HFFc6 (cell line): ENCODE data around the gene LRRC8C. TPM values are rescaled to one million over a fixed set of nuclear protein-coding genes. Genes with fewer than 3 reads are reported as not detected.

Experiments used
- DNase-seq: peaks from one replicate; pipeline ENCODE4 v3.0.0-alpha.2; 2018
- H3K27ac Mint-ChIP-seq: 2 replicates; pipeline ENCODE4 v1.8.0; 2020; ENCODE audit warnings: mild to moderate bottlenecking, mixed read lengths
- H3K27me3 Mint-ChIP-seq: 2 replicates; pipeline ENCODE4 v1.8.0; 2021; ENCODE audit warnings: mild to moderate bottlenecking, moderate library complexity, mixed read lengths; ENCODE audit not compliant: insufficient read depth
- H3K36me3 Mint-ChIP-seq: 2 replicates; pipeline ENCODE4 v1.8.0; 2021; ENCODE audit warnings: low read depth, mixed read lengths
- H3K4me1 Mint-ChIP-seq: 2 replicates; pipeline ENCODE4 v1.8.0; 2020; ENCODE audit warnings: low read depth, mixed read lengths
- H3K4me3 Mint-ChIP-seq: 2 replicates; pipeline ENCODE4 v1.8.0; 2020; ENCODE audit warnings: mild to moderate bottlenecking, moderate library complexity, mixed read lengths
- H3K9me3 Mint-ChIP-seq: 2 replicates; pipeline ENCODE4 v1.8.0; 2020; ENCODE audit warnings: mild to moderate bottlenecking, mixed read lengths
- total RNA-seq, 6 experiments: library from RNA; stranded (reverse); fragmentation: NEBNext Ultra II Directional; extraction: Animal tissue kit (Norgen Biotek cat#: 25700); gene quantifications; 2 replicates in 1 of 6; 3 replicates in 5 of 6; pipeline ENCODE4 v1.2.3, GENCODE V29; 2021
- TF ChIP-seq, protein P1 (sequence below): fragments of 200-600 bp; sonication (generic); IDR thresholded peaks from 2 replicates; pipeline ENCODE4 v1.5.0; 2021; ENCODE audit warnings: antibody characterized with exemption, mild to moderate bottlenecking

LRRC8C gene
- total RNA-seq, 6 experiments from 2014 or later, result 5.0 to 13.7 (median 10.9) TPM

DNA sequence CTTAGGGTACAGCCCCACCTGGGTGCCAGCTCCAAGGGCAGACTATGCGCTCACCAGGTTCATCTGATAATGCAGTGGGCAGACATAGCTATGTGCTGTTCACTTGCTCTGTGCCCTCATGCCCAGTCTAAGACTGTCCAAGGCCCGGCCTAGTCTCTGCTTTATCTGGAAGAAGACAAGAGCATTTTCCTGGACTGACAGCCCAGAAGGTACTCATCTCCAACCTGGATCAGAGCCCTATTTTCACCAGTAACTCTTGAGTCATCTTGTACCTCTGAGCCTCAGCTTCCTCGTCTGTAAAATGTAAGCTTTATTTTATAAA is 28.5 kb upstream of the LRRC8C start:
- Mint-ChIP-seq H3K4me1 (peaks cover 35% of the 10 kb centered on the region), H3K4me3 (no peak overlapping the region), H3K27me3 (peaks cover 9% of the 10 kb centered on the region), H3K27ac (no peak overlapping the region), H3K36me3 (no peaks in the 10 kb centered on the region), H3K9me3 (no peaks in the 10 kb centered on the region)
- DNase-seq, result no peak
- TF ChIP-seq, protein P1, sequence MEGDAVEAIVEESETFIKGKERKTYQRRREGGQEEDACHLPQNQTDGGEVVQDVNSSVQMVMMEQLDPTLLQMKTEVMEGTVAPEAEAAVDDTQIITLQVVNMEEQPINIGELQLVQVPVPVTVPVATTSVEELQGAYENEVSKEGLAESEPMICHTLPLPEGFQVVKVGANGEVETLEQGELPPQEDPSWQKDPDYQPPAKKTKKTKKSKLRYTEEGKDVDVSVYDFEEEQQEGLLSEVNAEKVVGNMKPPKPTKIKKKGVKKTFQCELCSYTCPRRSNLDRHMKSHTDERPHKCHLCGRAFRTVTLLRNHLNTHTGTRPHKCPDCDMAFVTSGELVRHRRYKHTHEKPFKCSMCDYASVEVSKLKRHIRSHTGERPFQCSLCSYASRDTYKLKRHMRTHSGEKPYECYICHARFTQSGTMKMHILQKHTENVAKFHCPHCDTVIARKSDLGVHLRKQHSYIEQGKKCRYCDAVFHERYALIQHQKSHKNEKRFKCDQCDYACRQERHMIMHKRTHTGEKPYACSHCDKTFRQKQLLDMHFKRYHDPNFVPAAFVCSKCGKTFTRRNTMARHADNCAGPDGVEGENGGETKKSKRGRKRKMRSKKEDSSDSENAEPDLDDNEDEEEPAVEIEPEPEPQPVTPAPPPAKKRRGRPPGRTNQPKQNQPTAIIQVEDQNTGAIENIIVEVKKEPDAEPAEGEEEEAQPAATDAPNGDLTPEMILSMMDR, result no peak

DNA sequence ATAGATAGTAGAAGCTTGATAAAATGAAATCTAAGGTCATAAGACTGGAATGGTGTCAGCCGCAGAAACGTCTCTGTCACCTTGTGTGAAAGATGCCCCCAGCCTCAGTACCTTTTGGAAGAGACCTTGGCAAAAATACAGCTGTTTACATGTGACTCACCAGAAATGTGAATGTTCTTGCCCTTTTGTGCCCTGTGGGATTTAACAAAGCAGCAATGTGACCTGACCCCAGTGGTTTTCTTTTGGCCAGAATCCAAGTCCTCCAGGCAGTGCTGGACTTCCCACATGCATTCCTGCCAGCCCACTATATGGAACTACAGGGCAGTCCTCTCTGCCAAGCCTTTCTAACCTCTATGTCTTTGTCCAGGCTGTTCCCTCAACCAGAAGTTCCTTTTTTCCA is 27.2 kb upstream of the LRRC8C start:
- Mint-ChIP-seq H3K9me3 (no peaks in the 10 kb centered on the region), H3K4me1 (peaks cover 35% of the 10 kb centered on the region), H3K4me3 (no peak overlapping the region), H3K36me3 (no peaks in the 10 kb centered on the region), H3K27me3 (peaks cover 9% of the 10 kb centered on the region), H3K27ac (no peak overlapping the region)
- TF ChIP-seq, protein P1, result no peak
- peak; percentile 30 for DNase-seq

DNA sequence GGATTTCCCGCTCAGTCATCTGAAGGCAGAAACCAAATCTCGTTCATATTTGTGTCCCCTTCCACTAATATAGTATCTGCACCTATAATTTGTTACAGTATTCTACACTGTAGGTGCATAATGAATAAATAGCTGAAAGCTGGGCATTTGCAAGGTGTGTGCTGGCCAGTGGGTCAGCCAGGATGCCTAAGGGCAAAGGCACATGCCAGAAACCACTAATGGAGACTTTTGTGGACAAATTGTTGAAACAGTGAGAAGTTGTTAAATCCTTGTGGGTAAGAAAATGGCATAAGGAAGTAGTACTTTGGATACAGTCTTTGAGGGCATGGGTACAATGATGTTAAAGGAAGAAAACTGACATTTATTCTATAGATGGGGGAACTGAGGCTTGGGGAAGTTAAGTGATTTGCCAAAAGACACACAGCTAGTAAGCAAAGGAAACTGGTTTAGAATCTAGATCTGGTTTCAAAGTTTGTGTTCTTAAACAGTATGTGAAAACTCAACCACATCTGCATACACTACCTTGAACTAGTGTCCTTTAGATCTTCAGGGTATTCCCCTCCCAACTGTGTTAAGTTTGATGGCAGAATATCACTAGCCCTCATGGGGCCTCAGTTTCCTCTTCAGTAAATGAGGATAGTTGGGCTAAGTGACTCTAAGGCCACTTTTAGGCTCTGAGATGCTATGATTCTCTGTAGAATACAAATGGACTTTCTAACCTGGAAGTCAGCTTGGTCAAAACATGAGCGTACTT is 26.5 kb upstream of the LRRC8C start:
- Mint-ChIP-seq H3K4me3 (no peak overlapping the region), H3K27me3 (peaks cover 6% of the 10 kb centered on the region; the same call in 1 of the 2 replicates), H3K27ac (no peak overlapping the region), H3K36me3 (no peaks in the 10 kb centered on the region), H3K9me3 (no peaks in the 10 kb centered on the region), H3K4me1 (peaks cover 35% of the 10 kb centered on the region)
- no peak for DNase-seq
- TF ChIP-seq, protein P1, result no peak

DNA sequence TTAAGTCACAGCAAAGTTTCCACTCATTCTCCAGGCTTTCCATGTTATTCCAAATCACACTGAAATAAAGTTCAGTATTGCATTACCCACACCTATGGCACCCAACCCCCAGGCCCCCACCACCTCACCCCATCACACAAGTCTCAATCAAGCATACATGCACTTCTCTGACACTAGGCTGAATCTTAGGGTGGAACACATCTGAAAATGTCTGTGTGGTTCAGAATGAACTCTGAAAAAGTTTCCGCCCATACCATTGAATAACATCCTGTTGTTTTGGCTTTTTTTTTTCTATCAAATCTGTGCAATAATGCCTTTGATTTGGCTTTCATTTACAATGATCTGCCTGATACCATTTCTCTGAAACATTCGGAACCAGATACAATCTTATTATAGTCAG is 25.8 kb upstream of the LRRC8C start:
- Mint-ChIP-seq H3K4me3 (no peak overlapping the region), H3K4me1 (peaks cover 35% of the 10 kb centered on the region), H3K27ac (no peak overlapping the region), H3K9me3 (no peaks in the 10 kb centered on the region), H3K36me3 (no peaks in the 10 kb centered on the region), H3K27me3 (peaks cover 6% of the 10 kb centered on the region; the same call in 1 of the 2 replicates)
- TF ChIP-seq, protein P1, result no peak
- DNase-seq, result no peak

DNA sequence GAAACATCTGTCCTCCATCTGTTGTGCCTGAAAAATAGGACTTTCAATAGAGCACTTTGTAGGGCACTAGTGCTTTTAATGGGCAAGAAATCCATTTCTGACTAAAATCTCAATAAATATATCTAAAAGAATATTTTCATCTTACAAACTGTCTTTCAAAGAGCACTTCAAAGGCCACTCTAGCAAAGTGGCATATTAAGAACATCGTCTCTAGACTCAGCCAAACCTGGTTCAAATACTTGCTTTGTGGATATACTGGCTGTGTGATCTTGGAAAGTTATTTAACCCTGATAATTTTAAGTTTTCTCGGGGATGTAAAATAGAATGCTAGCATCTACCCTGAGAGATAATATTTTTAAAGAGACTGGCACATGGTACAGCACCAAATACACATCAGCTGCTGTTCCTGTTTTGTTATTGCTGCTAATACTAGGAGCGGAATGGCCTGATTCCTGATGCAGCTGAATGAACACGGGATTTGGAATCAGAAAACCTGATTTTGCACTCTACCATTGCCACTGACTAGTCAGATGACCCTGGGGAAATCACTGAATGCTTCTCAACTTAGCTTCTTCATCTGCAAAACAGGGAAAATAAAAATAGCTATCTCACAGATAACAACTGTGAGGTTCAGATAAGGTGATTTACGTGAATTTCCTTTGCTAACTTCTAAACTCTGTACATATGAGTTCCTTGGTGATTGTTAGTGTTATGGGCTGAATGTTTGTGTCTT is 25.2 kb upstream of the LRRC8C start:
- H3K4me1 Mint-ChIP-seq, result peaks cover 35% of the 10 kb centered on the region
- peaks cover 6% of the 10 kb centered on the region; the same call in 1 of the 2 replicates for H3K27me3 Mint-ChIP-seq
- TF ChIP-seq, protein P1, result no peak
- no peak for DNase-seq
- H3K36me3 Mint-ChIP-seq, result no peaks in the 10 kb centered on the region
- H3K9me3 Mint-ChIP-seq, result no peaks in the 10 kb centered on the region
- H3K27ac Mint-ChIP-seq, result no peak overlapping the region
- H3K4me3 Mint-ChIP-seq, result no peak overlapping the region
